Stimulated activated naive B cell treated with anti-CD40 and anti-IgM and Interleukin-4, amounts not matched to agents 10 μg/mL and 1 μg/mL and 100 μg/mL, for 72 hours (primary cell): Measurements from ENCODE around the gene DCLRE1B.
A peak's percentile ranks its signal among the peaks of the same experiment; 100 is the strongest.

Source experiments
- ATAC-seq, 2 donors: fragments of 150-1000 bp; cut with Tn5 transposase; replicated peaks; 2 replicates each; pipeline ENCODE4 v1.10.0; 2021; ENCODE audit warnings: moderate library complexity in 1 of 2
- DNase-seq: peaks from one replicate; pipeline ENCODE4 v3.0.0; 2021
- H3K27ac Mint-ChIP-seq: one replicate; pipeline ENCODE4 v1.8.0; 2022; ENCODE audit warnings: mild to moderate bottlenecking, mixed read lengths
- H3K27me3 Mint-ChIP-seq, 2 donors: one replicate each; pipeline ENCODE4 v1.8.0; 2022; ENCODE audit warnings: mixed read lengths in 2 of 2
- H3K36me3 Mint-ChIP-seq, 2 donors: one replicate each; pipeline ENCODE4 v1.8.0; 2022; ENCODE audit warnings: mixed read lengths in 2 of 2, mild to moderate bottlenecking in 1 of 2
- H3K4me1 Mint-ChIP-seq, 2 donors: one replicate each; pipeline ENCODE4 v1.8.0; 2022; ENCODE audit warnings: mixed read lengths in 2 of 2, mild to moderate bottlenecking in 1 of 2
- H3K4me3 Mint-ChIP-seq, 2 donors: one replicate each; pipeline ENCODE4 v1.8.0; 2022; ENCODE audit warnings: mild to moderate bottlenecking in 2 of 2, mixed read lengths in 2 of 2, moderate library complexity in 1 of 2
- H3K9me3 Mint-ChIP-seq, 2 donors: one replicate each; pipeline ENCODE4 v1.8.0; 2022; ENCODE audit warnings: mixed read lengths in 2 of 2, mild to moderate bottlenecking in 1 of 2

The DCLRE1B gene

GRCh38 chr1:113904674-113905434 is at the start of gene DCLRE1B, which contains the start of gene AP4B1:
Gene DCLRE1B (plus strand): TSS chr1:113905326. CDS start chr1:113905587, 261 bp downstream.
Gene AP4B1 (minus strand): TSS chr1:113904799. CDS start chr1:113904717, 82 bp downstream.
- no peaks in the 10 kb centered on the region for H3K27me3 Mint-ChIP-seq
- ATAC-seq: peak; percentile 91 to 94
- peak within 1 kb of the TSS; percentile 93 to 96 for H3K4me3 Mint-ChIP-seq
- peaks cover 22 to 36% of the 10 kb centered on the region in 2 donors for H3K4me1 Mint-ChIP-seq
- peak within 1 kb of the TSS; percentile 93 for H3K27ac Mint-ChIP-seq
- peak; percentile 99 for DNase-seq
- H3K36me3 Mint-ChIP-seq: peaks cover 28 to 35% of the 10 kb centered on the region in 2 donors
- no peaks in the 10 kb centered on the region for H3K9me3 Mint-ChIP-seq

- peaks cover 16 to 38% of the 10 kb centered on the region in 2 donors for H3K36me3 Mint-ChIP-seq
- ATAC-seq (no peak), DNase-seq (no peak)
- no peak overlapping the region for H3K4me3 Mint-ChIP-seq
- no peaks in the 10 kb centered on the region for H3K27me3 Mint-ChIP-seq
- H3K27ac Mint-ChIP-seq: peak overlapping the region; percentile 31
- peaks cover 24 to 50% of the 10 kb centered on the region in 2 donors for H3K4me1 Mint-ChIP-seq
- no peaks in the 10 kb centered on the region for H3K9me3 Mint-ChIP-seq
Observed at GRCh38 chr1:113855630-113856400, 49.3 kb upstream of the DCLRE1B start.

GRCh38 chr1:113856401-113856790 is 48.7 kb upstream of the DCLRE1B start:
- H3K4me3 Mint-ChIP-seq: no peak overlapping the region
- no peaks in the 10 kb centered on the region for H3K27me3 Mint-ChIP-seq
- ATAC-seq (no peak), DNase-seq (no peak)
- no peaks in the 10 kb centered on the region for H3K9me3 Mint-ChIP-seq
- peaks cover 26 to 52% of the 10 kb centered on the region in 2 donors for H3K4me1 Mint-ChIP-seq
- H3K27ac Mint-ChIP-seq: no peak overlapping the region
- peaks cover 13 to 35% of the 10 kb centered on the region in 2 donors for H3K36me3 Mint-ChIP-seq

- peaks cover 37 to 66% of the 10 kb centered on the region in 2 donors for H3K4me1 Mint-ChIP-seq
- H3K27ac Mint-ChIP-seq: peak overlapping the region; percentile 51
- peaks cover 17 to 39% of the 10 kb centered on the region in 2 donors for H3K36me3 Mint-ChIP-seq
- peak overlapping the region; percentile 29 to 46 for H3K4me3 Mint-ChIP-seq
- no peaks in the 10 kb centered on the region for H3K9me3 Mint-ChIP-seq
- no peaks in the 10 kb centered on the region for H3K27me3 Mint-ChIP-seq
- ATAC-seq (no peak), DNase-seq (no peak)
Observed at GRCh38 chr1:113857776-113858175, 47.4 kb upstream of the DCLRE1B start.

GRCh38 chr1:113858418-113858817 is 46.7 kb upstream of the DCLRE1B start:
- Mint-ChIP-seq H3K4me1 (peaks cover 41 to 72% of the 10 kb centered on the region in 2 donors), H3K4me3 (peak overlapping the region; percentile 60 to 70), H3K9me3 (no peaks in the 10 kb centered on the region), H3K36me3 (peaks cover 21 to 44% of the 10 kb centered on the region in 2 donors), H3K27ac (peak overlapping the region; percentile 81), H3K27me3 (no peaks in the 10 kb centered on the region)
- ATAC-seq (peak; percentile 83 to 84), DNase-seq (no peak)

GRCh38 chr1:113858982-113859381 is 46.1 kb upstream of the DCLRE1B start:
- no peaks in the 10 kb centered on the region for H3K9me3 Mint-ChIP-seq
- H3K36me3 Mint-ChIP-seq: peaks cover 23 to 46% of the 10 kb centered on the region in 2 donors
- no peak for DNase-seq
- H3K27ac Mint-ChIP-seq: peak overlapping the region; percentile 80
- H3K4me3 Mint-ChIP-seq: peak overlapping the region; percentile 60 to 70
- peaks cover 41 to 71% of the 10 kb centered on the region in 2 donors for H3K4me1 Mint-ChIP-seq
- no peak for ATAC-seq
- H3K27me3 Mint-ChIP-seq: no peaks in the 10 kb centered on the region

- peak overlapping the region; percentile 83 for H3K27ac Mint-ChIP-seq
- peaks cover 22 to 48% of the 10 kb centered on the region in 2 donors for H3K36me3 Mint-ChIP-seq
- H3K4me1 Mint-ChIP-seq: peaks cover 38 to 68% of the 10 kb centered on the region in 2 donors
- no peaks in the 10 kb centered on the region for H3K9me3 Mint-ChIP-seq
- ATAC-seq (peak; percentile 92 to 93), DNase-seq (peak; percentile 30)
- H3K4me3 Mint-ChIP-seq: peak overlapping the region; percentile 63 to 70
- no peaks in the 10 kb centered on the region for H3K27me3 Mint-ChIP-seq
Observed at GRCh38 chr1:113859478-113860175, 45.5 kb upstream of the DCLRE1B start.

- no peak for DNase-seq
- H3K4me3 Mint-ChIP-seq: peak overlapping the region; percentile 4 to 14
Observed at GRCh38 chr1:113860891-113861290, 44.2 kb upstream of the DCLRE1B start.

GRCh38 chr1:113861641-113862040 is 43.5 kb upstream of the DCLRE1B start:
- peak overlapping the region; percentile 90 for H3K27ac Mint-ChIP-seq
- no peaks in the 10 kb centered on the region for H3K9me3 Mint-ChIP-seq
- ATAC-seq: no peak
- H3K4me1 Mint-ChIP-seq: peaks cover 39 to 69% of the 10 kb centered on the region in 2 donors
- H3K36me3 Mint-ChIP-seq: peaks cover 21 to 40% of the 10 kb centered on the region in 2 donors
- H3K27me3 Mint-ChIP-seq: no peaks in the 10 kb centered on the region
- no peak for DNase-seq
- peak overlapping the region; percentile 0 to 37 for H3K4me3 Mint-ChIP-seq

More at GRCh38 chr1:113860891-113861290, 44.2 kb upstream of the DCLRE1B start:
- H3K27ac Mint-ChIP-seq: peak overlapping the region; percentile 90
- no peaks in the 10 kb centered on the region for H3K9me3 Mint-ChIP-seq
- no peaks in the 10 kb centered on the region for H3K27me3 Mint-ChIP-seq
- peaks cover 39 to 66% of the 10 kb centered on the region in 2 donors for H3K4me1 Mint-ChIP-seq
- ATAC-seq: no peak
- H3K36me3 Mint-ChIP-seq: peaks cover 24 to 44% of the 10 kb centered on the region in 2 donors

- no peaks in the 10 kb centered on the region for H3K27me3 Mint-ChIP-seq
- no peaks in the 10 kb centered on the region for H3K9me3 Mint-ChIP-seq
- DNase-seq (no peak), ATAC-seq (peak; percentile 33 to 42)
- H3K4me3 Mint-ChIP-seq: peak overlapping the region; percentile 10 to 60
- H3K27ac Mint-ChIP-seq: peak overlapping the region; percentile 42
- H3K36me3 Mint-ChIP-seq: peaks cover 11 to 18% of the 10 kb centered on the region in 2 donors
- peaks cover 24 to 48% of the 10 kb centered on the region in 2 donors for H3K4me1 Mint-ChIP-seq
Observed at GRCh38 chr1:113868387-113869083, 36.6 kb upstream of the DCLRE1B start.

- no peak for ATAC-seq
- no peaks in the 10 kb centered on the region for H3K9me3 Mint-ChIP-seq
- DNase-seq: no peak
- H3K4me3 Mint-ChIP-seq: peak overlapping the region; percentile 80 to 83
- H3K27me3 Mint-ChIP-seq: no peaks in the 10 kb centered on the region
- peaks cover 2 to 6% of the 10 kb centered on the region in 2 donors for H3K36me3 Mint-ChIP-seq
- peak overlapping the region; percentile 75 for H3K27ac Mint-ChIP-seq
- H3K4me1 Mint-ChIP-seq: peaks cover 34 to 64% of the 10 kb centered on the region in 2 donors
Observed at GRCh38 chr1:113870778-113871177, 34.3 kb upstream of the DCLRE1B start.

- Mint-ChIP-seq H3K36me3 (peaks cover 2 to 6% of the 10 kb centered on the region in 2 donors), H3K4me1 (peaks cover 35 to 64% of the 10 kb centered on the region in 2 donors), H3K27ac (peak within 1 kb of the TSS; percentile 94), H3K27me3 (no peaks in the 10 kb centered on the region), H3K9me3 (no peaks in the 10 kb centered on the region), H3K4me3 (peak within 1 kb of the TSS; percentile 82 to 83)
- ATAC-seq: peak; percentile 97
- DNase-seq: peak; percentile 64
Observed at GRCh38 chr1:113871597-113872113, 33.5 kb upstream of the DCLRE1B start, which contains the start of gene PTPN22. Gene PTPN22 (minus strand): TSS chr1:113871712.
